ENCODE results near the gene ELAVL2.

ELAVL2 gene

DNA sequence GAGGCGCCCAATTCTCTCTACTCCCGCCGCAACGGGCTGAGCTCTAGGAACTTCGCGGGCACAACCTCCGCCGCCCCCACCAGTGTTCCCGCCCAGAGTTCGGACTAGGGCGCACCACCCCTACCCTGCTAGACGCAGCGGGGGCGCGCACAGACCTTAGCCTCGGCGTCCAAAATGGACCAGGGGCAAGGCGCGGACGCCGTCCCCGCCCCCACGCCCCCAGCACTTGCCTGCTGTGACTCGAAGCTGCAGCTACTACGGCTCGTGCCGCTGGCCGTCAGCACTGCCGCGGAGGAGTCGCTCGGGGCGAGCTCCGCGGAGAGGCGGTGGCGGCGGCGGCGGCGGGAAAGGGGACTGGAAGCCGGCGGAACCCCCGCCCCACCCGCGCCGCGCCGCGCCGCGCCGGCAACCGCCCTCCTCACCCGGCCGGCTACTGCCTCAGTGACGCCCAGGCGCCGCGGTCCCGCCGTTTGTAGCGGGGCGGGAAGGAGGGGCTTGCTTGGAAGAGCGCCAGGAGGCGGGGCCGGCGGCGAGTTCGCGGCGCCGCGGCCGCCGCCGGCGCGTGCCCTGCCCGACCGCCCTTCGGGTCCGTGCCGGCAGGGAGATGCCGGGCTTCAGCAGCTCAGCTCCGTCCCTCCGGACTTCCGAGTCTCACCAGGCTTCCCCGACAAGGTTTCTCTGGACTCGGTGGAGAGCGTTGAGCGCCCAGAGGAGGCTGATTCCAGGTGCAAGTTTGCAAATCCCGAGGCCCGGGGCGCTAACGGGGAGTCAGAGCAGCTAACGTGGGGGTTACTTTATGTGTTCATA lies 4.5 kb downstream of the ELAVL2 start:
- peak; percentile 87 for DNase-seq

DNA sequence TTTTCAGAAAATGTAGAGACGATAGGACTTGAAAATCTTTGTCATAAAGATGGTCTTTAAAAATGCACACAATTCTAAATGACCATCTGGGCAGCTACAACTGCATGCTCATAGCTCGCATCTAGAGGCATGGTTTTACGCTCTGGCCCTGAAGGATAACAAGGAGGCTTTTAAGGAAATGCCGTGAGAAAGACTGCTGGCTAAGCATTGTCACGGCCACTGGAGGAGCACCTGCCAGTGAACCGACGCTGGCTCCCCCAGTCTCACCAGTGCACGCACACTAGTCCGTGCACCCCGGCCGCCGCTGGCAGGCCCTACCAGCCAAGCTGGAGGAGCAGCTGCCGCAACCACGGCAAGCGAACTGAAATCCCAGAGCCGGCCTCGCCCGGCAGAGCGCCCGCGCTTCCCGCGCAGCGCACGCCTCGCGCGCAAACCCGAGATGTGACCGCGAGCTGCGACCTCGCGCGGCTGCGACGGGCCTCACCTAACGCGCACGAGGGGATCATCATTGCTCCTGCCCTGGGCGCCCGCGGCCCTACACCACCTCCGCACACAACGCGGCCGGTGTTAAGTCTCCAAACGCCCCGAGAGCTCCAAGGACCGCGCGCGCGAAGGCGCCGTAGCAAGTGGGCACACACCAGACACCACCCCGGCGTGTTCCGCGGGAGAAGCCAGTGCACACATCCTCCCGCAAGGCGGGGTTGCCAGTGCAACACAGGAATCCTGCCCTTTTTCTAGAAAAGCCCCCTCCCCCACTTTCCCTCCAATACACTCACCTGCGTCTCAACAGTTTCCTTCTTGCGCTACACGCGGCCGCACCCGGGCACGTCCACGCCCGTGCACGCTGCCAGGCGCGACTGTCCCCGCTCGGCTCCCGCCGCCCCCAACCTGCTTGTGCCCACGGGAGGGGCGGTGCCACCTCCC lies 5.3 kb downstream of the ELAVL2 start:
- DNase-seq: peak; percentile 68

DNA sequence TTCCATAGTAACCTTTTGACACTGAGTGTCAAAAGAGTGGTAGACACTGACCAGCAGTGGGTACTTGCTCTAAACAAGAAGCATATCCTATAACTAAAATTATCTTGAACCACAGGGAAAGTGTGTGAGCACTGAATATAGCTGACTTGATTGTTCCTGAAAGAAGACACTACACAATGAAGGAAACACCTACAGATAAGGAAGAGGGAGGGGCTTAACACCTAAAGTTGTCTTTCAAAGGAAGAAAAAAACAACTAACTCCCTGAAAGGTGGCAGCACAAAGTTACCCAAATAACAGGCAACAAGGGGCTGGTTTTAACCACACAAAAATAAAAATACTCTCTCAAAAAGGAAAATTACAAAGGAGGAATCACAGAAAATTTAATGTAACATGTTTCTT lies 6.6 kb downstream of the ELAVL2 start:
- no peak for DNase-seq

DNA sequence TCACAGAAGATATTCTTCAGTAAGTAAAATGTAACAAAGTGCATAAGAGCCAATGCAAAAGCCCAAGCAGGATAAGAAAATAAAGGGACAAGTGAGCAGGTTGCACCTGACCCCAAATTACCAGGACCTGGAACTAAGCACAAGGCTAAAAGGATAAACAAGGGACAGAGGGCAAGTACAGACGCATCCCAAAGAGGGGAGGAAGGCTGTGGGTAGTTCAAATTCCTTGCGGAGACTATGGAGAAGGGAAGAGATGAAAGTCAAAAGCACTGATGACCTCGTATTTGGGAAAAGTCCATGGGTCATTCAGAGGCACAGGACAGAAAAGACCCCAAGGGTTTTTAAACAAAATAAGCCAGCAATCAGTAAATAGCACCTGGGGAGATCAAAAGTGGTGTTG lies 11.8 kb downstream of the ELAVL2 start:
- DNase-seq: no peak

DNA sequence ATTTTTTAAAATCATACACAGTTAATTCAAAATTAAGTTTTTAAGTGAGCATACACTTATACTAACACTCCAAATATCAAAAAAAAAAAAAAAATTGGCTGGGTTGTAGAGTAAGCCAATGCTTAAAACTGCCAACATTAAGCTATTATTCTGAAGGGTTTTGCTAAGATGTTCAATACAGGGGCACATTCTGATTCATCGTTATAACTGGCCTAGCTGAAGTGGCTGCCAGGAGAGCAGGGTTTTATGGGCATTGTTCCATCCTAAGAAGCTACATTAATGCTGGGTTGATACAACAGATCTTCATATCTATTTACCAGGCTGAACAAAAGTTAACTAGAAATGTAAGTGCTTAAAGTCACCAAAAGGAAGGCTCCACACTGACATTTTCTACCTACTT lies 13.4 kb downstream of the ELAVL2 start:
- no peak for DNase-seq

DNA sequence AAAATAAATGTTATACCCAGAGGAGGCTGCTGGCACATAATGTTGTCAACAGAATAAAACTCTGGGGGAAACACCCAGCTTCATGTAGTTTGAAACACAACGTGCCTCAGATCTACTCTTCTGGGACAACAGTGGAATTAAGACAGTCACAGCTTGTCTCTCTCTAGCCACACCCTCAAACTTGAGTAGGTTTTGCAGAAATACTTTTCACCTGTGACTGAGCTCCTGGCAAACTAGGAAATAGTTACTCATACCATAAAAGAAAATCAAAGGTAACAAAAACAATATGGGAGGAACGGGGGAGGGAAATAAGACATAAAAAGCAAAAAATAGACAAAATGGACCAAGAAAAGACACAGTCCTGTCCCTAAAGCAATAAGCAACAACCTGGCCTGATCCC lies 14.4 kb downstream of the ELAVL2 start:
- no peak for DNase-seq

DNA sequence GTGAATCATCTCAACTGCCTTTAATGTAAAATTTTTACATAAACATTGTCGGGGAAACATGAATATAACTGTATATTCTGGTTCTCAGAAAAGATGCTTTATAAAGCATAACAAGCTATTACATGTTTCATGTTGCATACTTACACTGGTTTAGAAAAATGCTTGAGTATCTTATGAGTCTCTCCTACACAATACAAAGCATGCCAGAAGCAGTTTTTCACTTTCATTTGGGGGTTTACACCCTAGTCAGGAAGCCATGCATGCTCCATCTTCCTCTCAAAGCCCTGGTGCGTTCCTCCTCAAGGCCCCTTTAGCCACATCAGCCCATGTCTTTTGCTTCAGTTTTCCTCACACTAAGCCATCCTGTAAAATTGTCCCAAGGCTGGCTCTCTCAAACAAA lies 22.8 kb downstream of the ELAVL2 start:
- DNase-seq: no peak

DNA sequence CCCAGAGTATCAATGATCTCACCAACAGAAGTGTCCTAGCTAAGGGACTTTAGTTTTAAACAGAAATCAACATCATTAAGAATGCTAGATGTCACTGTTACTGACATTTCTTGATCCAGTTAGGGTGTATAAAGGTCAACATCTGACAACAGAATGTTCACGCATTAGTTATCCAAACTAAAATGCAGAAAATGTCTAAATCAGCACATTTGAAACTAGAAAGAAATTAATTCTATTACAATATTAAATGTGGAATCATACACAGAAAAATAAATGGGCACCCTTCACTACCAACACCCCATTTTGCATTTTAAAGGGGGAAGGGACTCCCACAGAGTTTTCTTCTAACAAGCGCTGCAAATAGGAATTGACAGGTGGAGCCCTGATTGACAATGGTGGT lies 24.5 kb downstream of the ELAVL2 start:
- DNase-seq: no peak

DNA sequence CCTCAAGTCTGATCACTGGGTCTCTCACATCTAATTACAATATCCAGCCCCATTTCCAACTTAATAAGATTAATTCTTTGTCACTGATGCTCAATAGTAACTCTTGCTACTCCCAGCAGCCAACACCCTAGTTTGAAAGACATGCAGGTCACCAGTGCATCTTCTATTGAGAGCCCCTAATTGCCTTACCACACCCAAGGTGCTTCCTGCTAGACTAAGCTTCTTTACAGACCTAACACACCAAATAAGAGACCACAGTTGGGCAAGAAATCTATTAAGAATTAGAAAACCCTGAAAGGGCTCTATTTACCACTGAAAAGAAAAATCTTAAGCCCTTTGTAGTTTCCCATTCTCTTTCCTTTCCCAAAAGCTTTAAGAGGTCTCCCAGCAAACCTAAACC lies 26.5 kb downstream of the ELAVL2 start:
- no peak for DNase-seq

DNA sequence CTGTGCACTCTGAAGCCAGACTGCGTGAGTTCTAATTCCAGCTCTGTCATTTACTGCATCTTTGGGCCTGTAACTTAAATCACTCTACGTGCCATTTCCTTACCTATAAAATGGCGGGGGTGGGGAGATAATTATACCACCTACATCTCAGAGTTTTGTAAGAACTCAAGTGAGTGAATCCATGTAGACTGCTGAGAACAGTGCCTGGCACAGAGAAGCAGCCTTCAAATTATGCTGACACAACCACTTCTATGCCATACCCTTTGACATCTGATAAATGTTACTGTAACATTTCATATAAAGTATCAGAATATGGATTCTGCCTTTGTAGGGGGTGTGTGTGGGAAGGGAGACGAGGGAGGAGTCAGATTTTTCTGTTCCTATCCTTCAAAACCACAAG lies 27.7 kb downstream of the ELAVL2 start:
- no peak for DNase-seq

DNA sequence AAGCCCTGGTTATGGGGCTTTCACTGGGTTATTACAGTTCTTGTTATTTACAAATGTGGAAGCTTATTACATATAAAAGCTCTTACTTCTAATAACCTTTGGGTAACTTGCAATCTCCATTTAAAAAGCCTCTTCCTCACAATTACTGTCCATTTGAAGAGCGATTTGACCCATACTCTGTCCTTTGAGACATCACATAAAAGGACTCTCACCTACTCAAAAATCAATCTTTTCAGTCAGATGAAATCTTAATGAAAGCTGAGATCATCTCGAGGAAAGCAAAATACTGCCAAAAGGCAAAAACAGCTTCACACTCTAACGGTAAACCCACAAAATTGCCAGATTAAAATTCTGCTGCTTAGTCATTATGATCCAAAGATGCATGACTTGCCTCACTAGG lies 29.8 kb downstream of the ELAVL2 start:
- DNase-seq: no peak

DNA sequence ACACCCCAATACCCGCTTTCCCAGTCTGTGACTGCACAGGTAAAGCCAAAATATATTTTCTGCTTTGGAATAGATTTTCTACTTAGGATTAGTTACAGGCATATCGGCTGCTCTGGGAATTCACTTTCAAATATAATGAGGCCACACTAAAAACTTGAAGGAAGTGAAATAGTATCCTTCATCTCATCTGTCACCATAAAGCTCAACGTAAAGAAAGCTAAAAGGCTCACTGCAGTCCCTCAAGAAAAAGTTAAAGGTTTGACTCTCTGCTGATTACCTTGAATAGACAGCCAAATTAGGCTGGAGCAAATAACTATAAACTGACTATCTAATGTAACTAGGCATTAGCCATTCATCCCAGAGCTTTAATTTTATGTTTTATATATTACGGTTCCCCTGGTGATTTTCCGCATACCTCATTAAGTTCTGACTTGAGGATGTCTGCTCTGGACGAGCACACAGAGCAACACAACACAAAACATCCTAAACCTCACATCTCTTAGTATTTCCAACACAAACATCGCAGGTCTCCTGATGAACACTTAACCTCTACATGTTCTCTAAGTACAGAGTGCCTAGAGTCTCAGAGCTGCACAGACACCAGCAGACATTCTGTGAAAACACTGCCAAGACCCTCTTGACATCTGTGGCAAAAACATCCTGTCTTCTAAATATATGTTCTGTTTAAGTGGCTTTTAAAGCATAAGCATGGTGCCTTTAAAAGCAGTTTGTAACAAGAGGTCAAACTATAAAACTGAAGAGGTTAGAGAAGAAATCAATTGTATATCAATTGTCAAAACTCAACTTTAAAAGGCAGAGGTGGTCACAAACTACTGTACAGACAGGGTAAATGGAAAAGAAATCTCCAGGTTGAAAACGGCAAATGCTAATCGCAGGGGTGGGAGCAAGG lies 35.4 kb downstream of the ELAVL2 start:
- no peak for DNase-seq

DNA sequence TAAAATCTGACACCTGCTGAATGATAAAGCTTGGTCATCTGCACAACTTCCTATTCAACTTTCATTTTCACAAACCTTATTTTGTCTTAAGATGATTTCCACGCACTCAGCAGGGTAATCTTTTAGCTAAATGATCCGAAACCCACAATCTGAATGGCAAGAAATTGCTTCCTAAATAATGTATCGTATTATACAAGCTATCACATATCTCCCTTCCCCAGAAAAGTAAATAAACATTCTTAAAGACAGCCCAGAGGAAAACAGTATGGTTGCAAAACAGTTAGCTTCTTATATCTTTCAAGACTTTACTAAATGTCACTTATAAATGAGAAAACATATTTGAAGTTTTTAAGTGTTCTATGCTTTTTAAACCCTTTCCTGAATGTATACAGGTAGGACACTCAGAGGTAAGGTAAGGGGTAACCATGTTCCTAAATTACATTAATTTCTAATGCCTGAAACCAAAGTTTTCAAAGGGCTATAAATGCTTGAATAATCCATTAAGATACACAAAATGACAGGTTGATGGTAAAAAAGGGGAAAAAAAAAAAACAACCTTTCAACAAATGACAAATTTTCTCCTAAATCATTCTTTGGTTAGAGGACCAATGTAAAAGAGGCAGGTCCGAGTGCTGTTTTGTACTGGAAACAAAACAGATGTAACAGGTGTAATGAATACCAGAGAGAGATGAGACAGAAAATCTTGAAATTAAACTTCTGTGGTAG lies 36.3 kb downstream of the ELAVL2 start:
- DNase-seq: no peak

DNA sequence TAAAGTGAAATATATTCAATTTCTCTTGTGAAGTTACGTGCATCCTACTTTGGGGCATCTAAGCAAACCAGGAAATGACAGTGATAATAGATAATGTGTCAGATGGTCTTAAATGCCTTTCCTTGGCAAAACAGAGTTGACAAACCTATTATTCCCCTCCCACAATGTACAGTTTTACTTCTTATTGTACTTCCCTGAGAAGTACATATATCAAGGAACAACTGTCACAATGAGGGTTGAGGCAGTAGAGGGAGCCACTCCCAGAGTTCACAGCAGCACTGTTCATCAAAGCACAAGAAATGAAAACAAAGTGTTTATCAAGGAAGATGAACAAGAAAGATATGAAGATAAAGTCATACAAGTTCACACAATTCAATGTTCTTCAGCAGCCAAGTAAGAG lies 41.1 kb downstream of the ELAVL2 start:
- DNase-seq: no peak

DNA sequence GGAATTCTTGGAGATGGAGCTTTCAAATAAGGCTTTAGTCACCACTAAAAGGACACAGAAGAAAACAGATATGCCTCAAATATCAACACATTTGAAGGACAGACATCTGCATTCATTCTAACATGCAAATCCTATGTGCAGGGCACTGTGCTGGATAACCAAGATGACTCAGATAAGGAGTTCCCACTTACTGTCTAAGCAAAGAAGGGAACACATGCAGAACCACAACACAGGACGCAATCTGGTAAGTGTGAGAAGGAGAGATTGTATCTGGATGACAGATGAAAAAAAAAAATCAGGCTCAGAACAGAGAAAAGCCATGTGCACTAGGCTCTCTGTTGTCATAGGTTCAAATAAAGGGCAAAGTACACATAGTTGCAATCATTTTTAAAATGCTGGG lies 42.5 kb downstream of the ELAVL2 start:
- DNase-seq: no peak

DNA sequence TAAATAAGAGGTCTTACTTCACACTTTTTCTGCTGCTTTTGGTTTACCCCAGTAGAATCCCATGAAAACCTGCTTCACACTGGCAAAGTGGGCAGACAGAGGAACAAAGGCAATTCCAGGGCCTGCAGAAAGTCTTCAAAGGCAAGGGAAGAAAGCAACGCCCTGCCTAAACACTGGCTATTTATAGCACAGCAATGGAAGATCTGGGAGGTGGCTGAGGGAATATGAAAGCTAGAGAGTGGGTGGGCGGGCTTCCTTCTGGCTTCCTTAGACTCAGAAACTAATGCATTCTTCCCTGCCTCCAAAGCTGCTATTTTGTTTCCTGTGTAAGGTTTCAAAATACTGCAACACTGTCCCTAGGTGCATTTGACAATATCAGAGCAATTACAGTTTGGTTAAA lies 46.8 kb downstream of the ELAVL2 start:
- peak; percentile 70 for DNase-seq

DNA sequence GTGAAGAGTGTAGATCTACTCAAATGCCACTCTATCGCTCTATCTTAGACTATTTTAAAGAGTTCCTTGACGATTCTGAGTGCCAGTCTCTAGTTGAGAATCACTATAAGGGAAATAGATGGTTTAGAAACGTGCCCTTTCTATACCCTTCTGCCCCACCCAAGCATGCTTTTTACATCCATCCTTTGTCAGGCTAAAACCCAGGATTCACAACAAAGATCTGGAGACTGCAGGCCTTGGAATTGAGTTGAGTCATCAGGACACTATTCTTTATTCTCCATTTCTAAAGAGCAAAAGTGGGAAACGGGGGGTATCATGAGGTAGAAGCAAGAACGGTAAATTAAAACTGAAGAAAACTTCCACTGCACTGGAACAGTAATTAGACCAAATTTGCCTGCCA lies 48.7 kb downstream of the ELAVL2 start:
- DNase-seq: no peak

DNA sequence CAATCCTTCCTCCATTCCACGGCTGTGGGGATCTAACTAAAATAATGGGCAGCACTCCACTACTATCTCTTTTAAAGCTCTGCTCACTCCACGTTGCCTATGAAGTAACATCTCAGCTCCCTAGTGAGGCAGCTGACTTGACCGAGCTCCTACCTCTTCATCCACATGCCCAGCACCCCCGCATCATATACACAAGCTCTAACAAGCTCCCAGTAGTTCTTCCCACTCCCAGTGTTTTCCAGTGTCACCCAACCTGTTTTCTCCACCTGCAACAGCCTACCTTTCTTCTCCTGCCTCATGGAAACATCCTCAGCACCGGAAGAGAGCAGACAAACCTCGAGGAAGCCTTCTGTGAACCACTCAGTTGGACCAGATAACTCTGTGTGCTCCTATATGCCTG lies 50.5 kb downstream of the ELAVL2 start:
- no peak for DNase-seq

DNA sequence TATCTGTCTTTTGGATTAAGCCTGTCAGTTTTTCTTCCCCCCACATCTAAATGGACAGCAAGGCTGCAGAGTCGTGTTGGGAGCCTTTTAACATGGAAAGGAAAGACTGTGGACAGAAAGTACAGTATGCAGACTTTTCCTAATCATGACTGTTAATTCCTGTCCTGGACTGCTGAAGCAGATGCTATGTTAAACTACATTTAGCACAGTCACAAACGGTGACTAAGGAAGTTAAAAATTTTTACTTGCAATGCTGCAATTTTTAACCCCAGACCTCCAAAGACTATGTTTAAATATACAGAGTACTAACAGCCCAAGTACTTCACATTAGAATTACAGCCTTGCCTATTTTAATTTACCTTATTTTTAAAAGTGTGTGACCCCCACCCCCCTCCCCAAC lies 51.8 kb downstream of the ELAVL2 start:
- DNase-seq: no peak

DNA sequence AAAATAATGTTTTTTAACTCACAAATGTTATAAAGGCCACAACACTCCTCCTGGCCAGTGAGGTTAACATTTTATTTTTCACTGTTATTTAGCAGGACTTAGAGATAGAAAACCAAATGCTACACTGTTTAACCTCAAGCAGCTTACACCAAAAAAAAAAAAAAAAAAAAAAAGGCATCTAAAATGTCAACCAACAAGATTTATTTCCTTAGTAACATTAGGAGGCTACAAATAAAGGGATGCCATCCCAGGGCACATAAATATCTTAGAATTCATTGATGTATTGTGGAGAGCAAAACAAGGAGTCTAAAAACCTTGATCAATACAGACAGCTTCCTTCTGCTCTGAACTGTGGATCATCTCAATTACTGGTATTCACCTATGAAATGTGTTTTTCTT lies 53.7 kb downstream of the ELAVL2 start:
- DNase-seq: no peak

DNA sequence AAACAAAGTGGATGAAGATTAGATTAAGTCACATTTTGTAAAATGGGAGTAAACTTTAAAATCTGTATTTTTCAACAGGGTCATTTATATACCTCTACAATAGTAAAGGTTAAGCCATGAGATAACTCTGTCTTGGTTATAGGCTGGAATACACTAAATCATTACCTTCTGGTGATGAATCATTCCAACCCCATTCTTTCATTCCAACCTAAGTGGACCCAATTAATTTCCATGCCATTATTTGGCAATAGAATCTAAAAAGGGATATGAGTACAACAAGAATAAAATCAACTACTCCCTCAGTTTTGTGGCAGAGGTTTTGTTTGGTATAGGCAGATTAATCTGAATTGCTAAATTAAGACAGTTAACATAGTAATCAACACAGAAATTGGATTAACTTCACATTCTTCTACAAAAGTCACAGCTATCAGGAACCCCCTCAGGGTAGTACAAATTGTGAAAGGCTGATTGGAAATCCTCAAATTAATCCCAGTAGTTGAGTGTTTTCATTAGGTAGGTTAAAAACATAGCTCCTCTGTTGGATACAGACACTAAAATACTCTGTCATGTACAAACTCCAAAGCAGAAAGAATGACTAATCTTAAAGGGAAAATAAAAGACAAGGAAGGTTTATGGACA lies 54.2 kb downstream of the ELAVL2 start:
- no peak for DNase-seq

Measured in islet precursor cell (in vitro differentiated cells).